ENCODE measurements around the gene KLRC4. TPM values are rescaled to one million over a fixed set of nuclear protein-coding genes. Genes with fewer than 3 reads are reported as not detected.
"Not testable (repeated sequence)": the region's sequence is repeated elsewhere in the genome, so short reads cannot be mapped to it uniquely, and the experiment has no call there.

Gene KLRC4
- total RNA-seq, 2 donors from 2014 or later, result not detected

DNA sequence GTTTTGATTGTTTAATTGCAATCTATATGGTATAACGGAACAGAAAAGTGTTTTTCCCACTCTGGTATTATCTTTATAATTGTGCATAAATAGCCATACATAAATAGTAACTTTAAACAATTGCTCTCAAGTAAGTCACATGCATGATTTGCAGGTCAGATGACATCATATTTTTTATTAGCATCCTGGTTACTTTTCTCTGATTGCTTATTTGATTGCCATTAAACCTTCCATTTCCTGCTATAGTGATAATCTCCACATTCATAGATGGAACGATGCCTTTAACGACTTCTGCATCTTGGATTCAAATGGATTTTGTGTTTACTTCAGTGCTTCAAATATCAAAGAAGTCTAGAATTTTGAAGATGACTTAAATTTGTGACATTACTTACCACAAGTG, 16.3 kb downstream of the KLRC4 start:
- no peak for DNase-seq
- H3K4me1 Mint-ChIP-seq, result peaks cover 13% of the 10 kb centered on the region
- no peaks in the 10 kb centered on the region for H3K4me1 ChIP-seq (ENCODE audit: control insufficient read depth, insufficient read depth, low read length)
- WGBS, 2 experiments (ENCODE audit: insufficient coverage in 1 of 2, insufficient read length in 1 of 2), result 85 to 87% methylated on average over 2 of the region's 3 CpGs
- H3K4me3 ChIP-seq (ENCODE audit: low read length), result no peak overlapping the region
- H3K27ac ChIP-seq (ENCODE audit: low read depth, low read length), result no peak overlapping the region
- H3K4me3 Mint-ChIP-seq, result no peak overlapping the region
- no peaks in the 10 kb centered on the region for H3K9me3 Mint-ChIP-seq
- no peaks in the 10 kb centered on the region for H3K36me3 Mint-ChIP-seq (ENCODE audit: low read depth)
- no peaks in the 10 kb centered on the region for H3K27me3 Mint-ChIP-seq (ENCODE audit: insufficient read depth)
- no peaks in the 10 kb centered on the region for H3K36me3 ChIP-seq (ENCODE audit: control insufficient read depth, insufficient read depth, low read length)
- H3K27ac Mint-ChIP-seq, result no peak overlapping the region
- H3K9ac ChIP-seq (ENCODE audit: extremely low read depth, low read length, poor library complexity, severe bottlenecking), result no peak overlapping the region
- no peaks in the 10 kb centered on the region for H3K9me3 ChIP-seq (ENCODE audit: control insufficient read depth, low read length)
- no peaks in the 10 kb centered on the region for H3K27me3 ChIP-seq (ENCODE audit: control insufficient read depth, insufficient read depth, low read length, poor library complexity, severe bottlenecking)
- TF ChIP-seq, protein P1, sequence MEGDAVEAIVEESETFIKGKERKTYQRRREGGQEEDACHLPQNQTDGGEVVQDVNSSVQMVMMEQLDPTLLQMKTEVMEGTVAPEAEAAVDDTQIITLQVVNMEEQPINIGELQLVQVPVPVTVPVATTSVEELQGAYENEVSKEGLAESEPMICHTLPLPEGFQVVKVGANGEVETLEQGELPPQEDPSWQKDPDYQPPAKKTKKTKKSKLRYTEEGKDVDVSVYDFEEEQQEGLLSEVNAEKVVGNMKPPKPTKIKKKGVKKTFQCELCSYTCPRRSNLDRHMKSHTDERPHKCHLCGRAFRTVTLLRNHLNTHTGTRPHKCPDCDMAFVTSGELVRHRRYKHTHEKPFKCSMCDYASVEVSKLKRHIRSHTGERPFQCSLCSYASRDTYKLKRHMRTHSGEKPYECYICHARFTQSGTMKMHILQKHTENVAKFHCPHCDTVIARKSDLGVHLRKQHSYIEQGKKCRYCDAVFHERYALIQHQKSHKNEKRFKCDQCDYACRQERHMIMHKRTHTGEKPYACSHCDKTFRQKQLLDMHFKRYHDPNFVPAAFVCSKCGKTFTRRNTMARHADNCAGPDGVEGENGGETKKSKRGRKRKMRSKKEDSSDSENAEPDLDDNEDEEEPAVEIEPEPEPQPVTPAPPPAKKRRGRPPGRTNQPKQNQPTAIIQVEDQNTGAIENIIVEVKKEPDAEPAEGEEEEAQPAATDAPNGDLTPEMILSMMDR (conservative IDR thresholded peaks at IDR 0.05), result no peak

DNA sequence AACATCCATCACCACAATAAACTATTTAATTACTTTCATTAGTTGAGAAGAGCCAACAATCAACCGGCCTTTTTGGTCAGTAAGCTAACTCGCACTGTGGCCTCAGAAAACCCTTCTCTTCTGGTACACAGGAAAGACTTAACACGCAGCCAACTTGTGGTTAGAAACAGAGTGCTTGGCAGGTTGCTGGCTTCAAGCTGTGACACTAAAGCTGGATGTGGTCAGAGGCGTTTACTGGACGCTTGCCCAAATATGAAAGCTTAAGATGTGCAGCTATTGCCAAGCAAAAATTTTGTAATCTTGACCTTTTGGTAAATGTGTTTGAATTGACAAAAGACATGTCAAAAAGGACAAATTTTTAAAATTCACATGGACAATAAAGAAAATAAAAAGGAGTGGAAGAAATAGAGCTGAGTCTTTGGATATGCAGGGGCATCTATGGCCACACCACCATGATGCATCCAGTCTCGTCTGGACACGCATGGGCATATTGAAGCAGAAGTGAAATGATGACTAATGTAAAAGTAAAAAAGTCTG, 17.1 kb downstream of the KLRC4 start:
- WGBS, 2 experiments (ENCODE audit: insufficient coverage in 1 of 2, insufficient read length in 1 of 2), result 79 to 89% methylated on average over 4 to 7 of the region's 7 CpGs
- DNase-seq, result no peak
- Mint-ChIP-seq H3K9me3 (no peaks in the 10 kb centered on the region), H3K27me3 (ENCODE audit: insufficient read depth) (no peaks in the 10 kb centered on the region), H3K4me3 (no peak overlapping the region), H3K4me1 (peaks cover 13% of the 10 kb centered on the region), H3K36me3 (ENCODE audit: low read depth) (no peaks in the 10 kb centered on the region), H3K27ac (no peak overlapping the region)
- Histone ChIP-seq H3K27me3 (ENCODE audit: control insufficient read depth, insufficient read depth, low read length, poor library complexity, severe bottlenecking) (no peaks in the 10 kb centered on the region), H3K9ac (ENCODE audit: extremely low read depth, low read length, poor library complexity, severe bottlenecking) (no peak overlapping the region), H3K27ac (ENCODE audit: low read depth, low read length) (no peak overlapping the region), H3K4me1 (ENCODE audit: control insufficient read depth, insufficient read depth, low read length) (no peaks in the 10 kb centered on the region), H3K4me3 (ENCODE audit: low read length) (no peak overlapping the region), H3K9me3 (ENCODE audit: control insufficient read depth, low read length) (no peaks in the 10 kb centered on the region), H3K36me3 (ENCODE audit: control insufficient read depth, insufficient read depth, low read length) (no peaks in the 10 kb centered on the region)
- TF ChIP-seq, protein P1 (conservative IDR thresholded peaks at IDR 0.05), result no peak

DNA sequence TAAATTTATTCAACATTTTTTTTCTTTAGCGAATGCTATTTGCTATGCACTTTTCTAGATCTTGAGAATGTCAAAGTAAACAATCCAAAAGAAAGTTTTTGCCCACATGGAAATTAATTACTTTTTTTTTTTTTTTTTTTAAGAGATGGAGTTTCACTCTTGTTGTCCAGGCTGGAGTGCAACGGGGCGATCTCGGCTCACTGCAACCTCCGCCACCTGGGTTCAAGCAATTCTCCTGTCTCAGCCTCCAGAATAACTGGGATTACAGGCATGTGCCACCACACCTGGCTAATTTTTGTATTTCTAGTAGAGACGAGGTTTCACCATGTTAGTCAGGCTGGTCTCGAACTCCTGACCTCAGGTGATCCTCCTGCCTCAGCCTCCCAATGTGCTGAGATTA, 18.6 kb downstream of the KLRC4 start:
- not testable (repeated sequence) for H3K27ac Mint-ChIP-seq; H3K27me3 ChIP-seq (ENCODE audit: control insufficient read depth, insufficient read depth, low read length, poor library complexity, severe bottlenecking); H3K36me3 ChIP-seq (ENCODE audit: control insufficient read depth, insufficient read depth, low read length); H3K9ac ChIP-seq (ENCODE audit: extremely low read depth, low read length, poor library complexity, severe bottlenecking); H3K4me3 ChIP-seq (ENCODE audit: low read length); DNase-seq; H3K36me3 Mint-ChIP-seq (ENCODE audit: low read depth); H3K9me3 Mint-ChIP-seq; H3K4me1 Mint-ChIP-seq; H3K4me3 Mint-ChIP-seq; H3K27me3 Mint-ChIP-seq (ENCODE audit: insufficient read depth); H3K27ac ChIP-seq (ENCODE audit: low read depth, low read length); H3K4me1 ChIP-seq (ENCODE audit: control insufficient read depth, insufficient read depth, low read length); H3K9me3 ChIP-seq (ENCODE audit: control insufficient read depth, low read length)
- WGBS, 2 experiments (ENCODE audit: insufficient coverage in 1 of 2, insufficient read length in 1 of 2), result 86 to 94% methylated on average over 6 to 7 of the region's 7 CpGs

DNA sequence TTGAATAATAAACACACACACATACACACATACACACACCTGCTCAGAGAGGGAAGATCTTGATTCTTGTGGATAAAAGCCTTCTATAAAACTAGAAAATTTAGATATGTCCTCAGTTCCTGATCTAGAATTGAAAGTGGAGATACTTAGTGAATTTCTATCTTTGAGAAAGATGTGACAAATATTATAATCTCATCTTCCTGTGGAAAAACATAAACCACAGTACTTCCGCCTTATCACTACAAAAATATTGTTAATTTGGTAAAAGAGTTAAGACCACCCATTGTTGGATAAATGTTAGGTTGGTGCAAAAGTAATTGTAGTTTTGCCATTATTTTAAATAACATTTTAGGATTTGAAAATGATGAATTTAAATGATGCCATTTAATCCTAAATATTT, 19.7 kb downstream of the KLRC4 start, which contains the start of gene KLRK1:
Gene KLRK1, minus strand, starts transcription at position 138 of the 400 bp plus-strand sequence. CDS start 1,231 bp downstream, outside the sequence.
- DNase-seq, result no peak
- Mint-ChIP-seq H3K9me3 (no peaks in the 10 kb centered on the region), H3K27me3 (ENCODE audit: insufficient read depth) (no peaks in the 10 kb centered on the region), H3K4me3 (no peak within 1 kb of the TSS), H3K27ac (no peak within 1 kb of the TSS), H3K36me3 (ENCODE audit: low read depth) (no peaks in the 10 kb centered on the region), H3K4me1 (no peaks in the 10 kb centered on the region)
- WGBS, 2 experiments (ENCODE audit: insufficient coverage in 1 of 2, insufficient read length in 1 of 2), result 100% methylated on average over 1 of the region's 1 CpG; no CpG with 5 or more reads in 1 of the 2 experiments
- H3K27ac ChIP-seq (ENCODE audit: low read depth, low read length), result no peak within 1 kb of the TSS
- TF ChIP-seq, protein P1 (conservative IDR thresholded peaks at IDR 0.05), result no peak
- no peaks in the 10 kb centered on the region for H3K9me3 ChIP-seq (ENCODE audit: control insufficient read depth, low read length)
- H3K9ac ChIP-seq (ENCODE audit: extremely low read depth, low read length, poor library complexity, severe bottlenecking), result no peak within 1 kb of the TSS
- H3K4me3 ChIP-seq (ENCODE audit: low read length), result no peak within 1 kb of the TSS
- no peaks in the 10 kb centered on the region for H3K4me1 ChIP-seq (ENCODE audit: control insufficient read depth, insufficient read depth, low read length)
- no peaks in the 10 kb centered on the region for H3K27me3 ChIP-seq (ENCODE audit: control insufficient read depth, insufficient read depth, low read length, poor library complexity, severe bottlenecking)
- no peaks in the 10 kb centered on the region for H3K36me3 ChIP-seq (ENCODE audit: control insufficient read depth, insufficient read depth, low read length)
